H9 (cell line): Measurements from ENCODE around the gene ADGRD1. TPM values are rescaled to one million over a fixed set of nuclear protein-coding genes. Genes with fewer than 3 reads are reported as not detected.
"Not testable (repeated sequence)": the region's sequence is repeated elsewhere in the genome, so short reads cannot be mapped to it uniquely, and the experiment has no call there.

Source experiments
- DNase-seq: peaks from one replicate; pipeline ENCODE4 v3.0.0-alpha.2; 2017
- H2AFZ ChIP-seq: one replicate; pipeline ENCODE4 v1.6.1; 2013; ENCODE audit warnings: mild to moderate bottlenecking, low read length, control low read depth, moderate library complexity
- H2AK5ac ChIP-seq: 2 replicates; pipeline ENCODE4 v1.6.1; 2013; ENCODE audit warnings: low read length, control low read depth, mixed read lengths; ENCODE audit not compliant: insufficient read length
- H2BK120ac ChIP-seq: one replicate; pipeline ENCODE4 v1.6.1; 2013; ENCODE audit warnings: low read depth, mild to moderate bottlenecking, low read length, control low read depth, inconsistent platforms; ENCODE audit not compliant: poor library complexity, severe bottlenecking
- H2BK12ac ChIP-seq: 2 replicates; pipeline ENCODE4 v1.6.1; 2013; ENCODE audit warnings: low read length, control low read depth, mixed read lengths, low read depth; ENCODE audit not compliant: insufficient read length
- H2BK15ac ChIP-seq: 2 replicates; pipeline ENCODE4 v1.6.1; 2013; ENCODE audit warnings: low read depth, low read length, control low read depth
- H2BK20ac ChIP-seq: one replicate; pipeline ENCODE4 v1.6.1; 2013; ENCODE audit warnings: low read depth, mild to moderate bottlenecking, low read length, control low read depth, inconsistent platforms; ENCODE audit not compliant: poor library complexity, severe bottlenecking
- H2BK5ac ChIP-seq: 2 replicates; pipeline ENCODE4 v1.6.1; 2013; ENCODE audit warnings: low read length, control low read depth, mixed read lengths; ENCODE audit not compliant: insufficient read length
- H3K14ac ChIP-seq: 2 replicates; pipeline ENCODE4 v1.6.1; 2013; ENCODE audit warnings: low read length, control low read depth; ENCODE audit not compliant: insufficient read depth
- H3K18ac ChIP-seq: 2 replicates; pipeline ENCODE4 v1.6.1; 2013; ENCODE audit warnings: low read depth, mild to moderate bottlenecking, mixed read lengths, low read length, control low read depth; ENCODE audit not compliant: insufficient read length
- H3K23ac ChIP-seq: 2 replicates; pipeline ENCODE4 v1.6.1; 2013; ENCODE audit warnings: low read length, control low read depth, mixed read lengths, low read depth; ENCODE audit not compliant: insufficient read length
- H3K23me2 ChIP-seq: 2 replicates; pipeline ENCODE4 v1.6.1; 2013; ENCODE audit warnings: low read depth, mild to moderate bottlenecking, mixed read lengths, low read length, control low read depth; ENCODE audit not compliant: insufficient read length, poor library complexity, severe bottlenecking
- H3K27ac ChIP-seq: 2 replicates; pipeline ENCODE4 v1.5.1; 2013; ENCODE audit warnings: low read length, control low read depth, mixed read lengths, low read depth; ENCODE audit not compliant: insufficient read length
- H3K27me3 ChIP-seq: 2 replicates; pipeline ENCODE4 v1.6.1; 2013; ENCODE audit warnings: low read length, control low read depth, inconsistent platforms; ENCODE audit not compliant: insufficient read depth
- H3K4ac ChIP-seq: 2 replicates; pipeline ENCODE4 v1.6.1; 2013; ENCODE audit warnings: low read depth, mild to moderate bottlenecking, control low read depth, inconsistent platforms, low read length, moderate library complexity
- H3K4me1 ChIP-seq: 2 replicates; pipeline ENCODE4 v1.6.1; 2013; ENCODE audit warnings: low read length, control low read depth, inconsistent platforms; ENCODE audit not compliant: insufficient read depth
- H3K4me2 ChIP-seq: 2 replicates; pipeline ENCODE4 v1.6.1; 2013; ENCODE audit warnings: low read length, control low read depth, mixed read lengths; ENCODE audit not compliant: insufficient read length, insufficient read depth
- H3K56ac ChIP-seq: 2 replicates; pipeline ENCODE4 v1.6.1; 2013; ENCODE audit warnings: low read depth, mild to moderate bottlenecking, mixed read lengths, low read length, control low read depth; ENCODE audit not compliant: insufficient read length
- H3K79me1 ChIP-seq: 2 replicates; pipeline ENCODE4 v1.6.1; 2013; ENCODE audit warnings: low read depth, mild to moderate bottlenecking, moderate library complexity, low read length, control low read depth, inconsistent platforms; ENCODE audit not compliant: insufficient read depth, poor library complexity, severe bottlenecking
- H3K79me2 ChIP-seq: 2 replicates; pipeline ENCODE4 v1.6.1; 2013; ENCODE audit warnings: low read length, control low read depth, inconsistent platforms; ENCODE audit not compliant: insufficient read depth
- H3K9ac ChIP-seq: 2 replicates; pipeline ENCODE4 v1.6.1; 2013; ENCODE audit warnings: low read length, control low read depth, mixed read lengths; ENCODE audit not compliant: insufficient read length; ENCODE audit errors: extremely low read depth
- H3K9me3 ChIP-seq: one replicate; pipeline ENCODE4 v1.6.1; 2013; ENCODE audit warnings: low read depth, low read length, inconsistent platforms; ENCODE audit not compliant: control insufficient read depth
- H3T11ph ChIP-seq: one replicate; pipeline ENCODE4 v1.6.1; 2013; ENCODE audit warnings: mild to moderate bottlenecking, low read length, control low read depth, inconsistent platforms
- H4K20me1 ChIP-seq: one replicate; pipeline ENCODE4 v1.6.1; 2013; ENCODE audit not compliant: control insufficient read depth, insufficient read length, insufficient read depth
- H4K5ac ChIP-seq: 2 replicates; pipeline ENCODE4 v1.6.1; 2013; ENCODE audit warnings: low read depth, mild to moderate bottlenecking, mixed read lengths, low read length, control low read depth; ENCODE audit not compliant: insufficient read length
- H4K8ac ChIP-seq: replicated peaks from 2 replicates; pipeline ENCODE4 v1.6.1; 2013; ENCODE audit warnings: low read length, control low read depth, mixed read lengths, low read depth; ENCODE audit not compliant: insufficient read length
- H4K91ac ChIP-seq: 2 replicates; pipeline ENCODE4 v1.6.1; 2013; ENCODE audit warnings: low read depth, mild to moderate bottlenecking, moderate library complexity, mixed read lengths, low read length, control low read depth; ENCODE audit not compliant: insufficient read length
- H3K27ac Mint-ChIP-seq, 3 experiments: 2 replicates in 2 of 3; 3 replicates in 1 of 3; pipeline ENCODE4 v1.8.0; 2020 to 2021; ENCODE audit warnings: mixed read lengths in 3 of 3, mild to moderate bottlenecking in 1 of 3, moderate library complexity in 1 of 3
- H3K27me3 Mint-ChIP-seq: 2 replicates; pipeline ENCODE4 v1.8.0; 2021; ENCODE audit warnings: low read depth, mild to moderate bottlenecking, moderate library complexity, mixed read lengths
- H3K36me3 Mint-ChIP-seq, 3 experiments: 2 replicates in 2 of 3; 3 replicates in 1 of 3; pipeline ENCODE4 v1.8.0; 2020 to 2021; ENCODE audit warnings: low read depth in 3 of 3, mixed read lengths in 3 of 3; ENCODE audit not compliant: insufficient read depth in 1 of 3
- H3K4me1 Mint-ChIP-seq, 2 experiments: 2 replicates each; pipeline ENCODE4 v1.8.0; 2020; ENCODE audit warnings: mixed read lengths in 2 of 2
- H3K4me3 Mint-ChIP-seq, 2 experiments: 2 replicates in 1 of 2; 3 replicates in 1 of 2; pipeline ENCODE4 v1.8.0; 2020 to 2021; ENCODE audit warnings: mild to moderate bottlenecking in 2 of 2, mixed read lengths in 2 of 2, moderate library complexity in 1 of 2
- H3K9me3 Mint-ChIP-seq, 2 experiments: 2 replicates in 1 of 2; 3 replicates in 1 of 2; pipeline ENCODE4 v1.8.0; 2020; ENCODE audit warnings: mild to moderate bottlenecking in 2 of 2, mixed read lengths in 2 of 2, moderate library complexity in 1 of 2
- CTCF ChIP-seq: fragments of 200-600 bp; sonication (generic); conservative IDR thresholded peaks from 3 replicates; pipeline ENCODE4 v1.8.0; 2021; ENCODE audit warnings: antibody characterized with exemption, mild to moderate bottlenecking
- WGBS: extraction: QIAGEN DNeasy Blood & Tissue Kit; methylation state at CpG from one replicate; pipeline ENCODE4 v1.1.7; 2013; ENCODE audit warnings: missing lambda C conversion rate, low lambda C conversion rate, mixed read lengths; ENCODE audit not compliant: insufficient read length; ENCODE audit errors: extremely low coverage; 5-methylcytosine and 5-hydroxymethylcytosine counted together
- total RNA-seq: library from RNA; stranded (reverse); gene quantifications from 2 replicates; pipeline ENCODE4 v1.2.1, GENCODE V29; 2021

ADGRD1 gene
- total RNA-seq, 1 experiment from 2014 or later = 0.52 TPM

- no peak overlapping the region for H3K9ac ChIP-seq
- H2BK20ac ChIP-seq = no peak overlapping the region
- no peak overlapping the region for H3K18ac ChIP-seq
- H3K79me2 ChIP-seq = no peaks in the 10 kb centered on the region
- Mint-ChIP-seq H3K27me3 (peaks cover 15% of the 10 kb centered on the region), H3K4me3 (no peak overlapping the region), H3K9me3 (peaks cover 0 to 2% of the 10 kb centered on the region in 2 experiments; a peak in 1 of 5 replicates), H3K36me3 (peaks cover 0 to 1% (median 0%) of the 10 kb centered on the region in 3 experiments; a peak in 1 of 7 replicates), H3K4me1 (peaks cover 0 to 3% of the 10 kb centered on the region in 2 experiments; a peak in 1 of 4 replicates), H3K27ac (no peak overlapping the region)
- no peak overlapping the region for H3T11ph ChIP-seq
- no peak overlapping the region for H4K91ac ChIP-seq
- H2BK15ac ChIP-seq = no peak overlapping the region
- no CpG with 5 or more reads among the region's 6 CpGs for WGBS
- no peaks in the 10 kb centered on the region for H3K4me1 ChIP-seq
- H2BK5ac ChIP-seq = no peak overlapping the region
- no peak overlapping the region for H3K4me2 ChIP-seq
- no peak overlapping the region for H3K14ac ChIP-seq
- H3K23me2 ChIP-seq = no peaks in the 10 kb centered on the region
- H4K20me1 ChIP-seq = no peaks in the 10 kb centered on the region
- TF ChIP-seq CTCF = no peak
- no peak for DNase-seq
- no peak overlapping the region for H3K4ac ChIP-seq
- H3K27me3 ChIP-seq = no peaks in the 10 kb centered on the region
- no peak overlapping the region for H2BK120ac ChIP-seq
- H3K79me1 ChIP-seq = no peaks in the 10 kb centered on the region
- no peak overlapping the region for H2AK5ac ChIP-seq
- H2AFZ ChIP-seq = no peak overlapping the region
- H3K56ac ChIP-seq = no peak overlapping the region
- H3K9me3 ChIP-seq = no peaks in the 10 kb centered on the region
- no peak overlapping the region for H3K23ac ChIP-seq
- no peak overlapping the region for H3K27ac ChIP-seq
- no peak overlapping the region for H2BK12ac ChIP-seq
- H4K8ac ChIP-seq = no peak overlapping the region
- no peak overlapping the region for H4K5ac ChIP-seq
Observed at GRCh38 chr12:131128556-131128955, 174.8 kb downstream of the ADGRD1 start.

DNA sequence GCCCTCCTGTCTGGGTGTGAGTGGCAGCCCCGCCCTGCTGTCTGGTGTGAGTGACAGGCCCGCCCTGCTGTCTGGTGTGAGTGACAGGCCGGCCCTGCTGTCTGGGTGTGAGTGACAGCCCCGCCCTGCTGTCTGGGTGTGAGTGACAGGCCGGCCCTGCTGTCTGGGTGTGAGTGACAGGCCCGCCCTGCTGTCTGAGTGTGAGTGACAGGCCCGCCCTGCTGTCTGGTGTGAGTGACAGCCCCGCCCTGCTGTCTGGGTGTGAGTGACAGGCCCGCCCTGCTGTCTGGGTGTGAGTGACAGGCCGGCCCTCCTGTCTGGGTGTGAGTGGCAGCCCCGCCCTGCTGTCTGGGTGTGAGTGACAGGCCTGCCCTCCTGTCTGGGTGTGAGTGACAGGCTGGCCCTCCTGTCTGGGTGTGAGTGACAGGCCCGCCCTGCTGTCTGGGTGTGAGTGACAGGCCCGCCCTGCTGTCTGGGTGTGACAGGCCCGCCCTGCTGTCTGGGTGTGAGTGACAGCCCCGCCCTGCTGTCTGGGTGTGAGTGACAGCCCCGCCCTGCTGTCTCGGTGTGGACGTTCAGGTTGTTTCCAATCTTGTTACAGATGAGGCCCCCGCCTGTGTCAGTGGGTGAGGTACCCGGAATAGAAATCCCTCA, 175.4 kb downstream of the ADGRD1 start:
- H2BK15ac ChIP-seq, H3K79me2 ChIP-seq, H3T11ph ChIP-seq, H3K27ac Mint-ChIP-seq, H3K23ac ChIP-seq, H2AK5ac ChIP-seq, H3K27ac ChIP-seq, H2BK120ac ChIP-seq, H2BK12ac ChIP-seq, H4K8ac ChIP-seq, H2BK5ac ChIP-seq, H3K56ac ChIP-seq, H2AFZ ChIP-seq, DNase-seq, H3K4me3 Mint-ChIP-seq, H2BK20ac ChIP-seq, H3K36me3 Mint-ChIP-seq, H4K5ac ChIP-seq, H3K4me1 ChIP-seq, H3K4me2 ChIP-seq, H3K9me3 ChIP-seq, H3K9me3 Mint-ChIP-seq, H3K14ac ChIP-seq, H4K20me1 ChIP-seq, H3K23me2 ChIP-seq, H3K4ac ChIP-seq, H3K79me1 ChIP-seq, H3K18ac ChIP-seq, H4K91ac ChIP-seq, H3K9ac ChIP-seq, H3K27me3 ChIP-seq, H3K4me1 Mint-ChIP-seq: not testable (repeated sequence)
- H3K27me3 Mint-ChIP-seq = peaks cover 15% of the 10 kb centered on the region
- WGBS = no CpG with 5 or more reads among the region's 20 CpGs
